ENCODE results near the gene GLYATL3.
A peak's percentile ranks its signal among the peaks of the same experiment; 100 is the strongest.
"Not testable (repeated sequence)": the region's sequence is repeated elsewhere in the genome, so short reads cannot be mapped to it uniquely, and the experiment has no call there.

Gene GLYATL3

DNA sequence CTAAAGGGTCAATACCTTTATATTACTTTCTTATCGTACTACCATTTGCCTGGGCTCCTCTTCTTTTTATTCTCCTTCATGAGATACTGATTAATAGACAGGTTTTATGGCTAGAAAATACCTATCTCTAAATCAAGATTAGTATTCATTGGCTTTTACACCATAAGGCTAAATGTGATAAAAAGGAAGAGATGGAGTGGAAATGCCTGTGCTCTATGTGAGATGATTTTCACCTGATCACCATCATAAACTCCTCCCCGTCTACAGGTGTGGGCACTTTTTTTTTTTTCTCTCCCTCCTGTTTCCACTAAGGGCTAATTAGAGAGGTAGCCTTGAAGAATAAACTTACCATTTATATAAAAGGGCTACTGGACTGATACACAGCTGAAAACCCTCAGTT, at the start of gene GLYATL3:
Gene GLYATL3, plus strand, starts transcription at position 301 of the 400 bp plus-strand sequence. CDS start 12,068 bp downstream, outside the sequence.
- DNase-seq: no peak

DNA sequence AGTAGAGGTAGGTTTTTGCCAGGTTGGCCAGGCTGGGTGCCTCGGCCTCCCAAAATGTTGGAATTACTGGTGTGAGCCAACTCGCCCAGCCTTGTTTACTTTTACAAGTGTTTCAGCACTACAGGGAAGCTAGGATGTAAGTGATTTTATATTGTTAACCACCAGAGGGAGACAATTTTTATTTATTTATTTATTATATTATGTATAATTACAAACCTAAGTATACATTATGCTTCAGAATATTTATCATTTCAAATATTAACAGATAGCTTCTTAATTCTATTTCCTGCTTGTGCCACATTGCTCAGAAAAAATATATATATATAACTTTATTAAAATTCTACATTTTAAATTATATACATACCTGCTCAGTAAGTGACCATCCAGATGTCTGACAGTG, 46.5 kb upstream of the GLYATL3 start:
- no peak for DNase-seq

DNA sequence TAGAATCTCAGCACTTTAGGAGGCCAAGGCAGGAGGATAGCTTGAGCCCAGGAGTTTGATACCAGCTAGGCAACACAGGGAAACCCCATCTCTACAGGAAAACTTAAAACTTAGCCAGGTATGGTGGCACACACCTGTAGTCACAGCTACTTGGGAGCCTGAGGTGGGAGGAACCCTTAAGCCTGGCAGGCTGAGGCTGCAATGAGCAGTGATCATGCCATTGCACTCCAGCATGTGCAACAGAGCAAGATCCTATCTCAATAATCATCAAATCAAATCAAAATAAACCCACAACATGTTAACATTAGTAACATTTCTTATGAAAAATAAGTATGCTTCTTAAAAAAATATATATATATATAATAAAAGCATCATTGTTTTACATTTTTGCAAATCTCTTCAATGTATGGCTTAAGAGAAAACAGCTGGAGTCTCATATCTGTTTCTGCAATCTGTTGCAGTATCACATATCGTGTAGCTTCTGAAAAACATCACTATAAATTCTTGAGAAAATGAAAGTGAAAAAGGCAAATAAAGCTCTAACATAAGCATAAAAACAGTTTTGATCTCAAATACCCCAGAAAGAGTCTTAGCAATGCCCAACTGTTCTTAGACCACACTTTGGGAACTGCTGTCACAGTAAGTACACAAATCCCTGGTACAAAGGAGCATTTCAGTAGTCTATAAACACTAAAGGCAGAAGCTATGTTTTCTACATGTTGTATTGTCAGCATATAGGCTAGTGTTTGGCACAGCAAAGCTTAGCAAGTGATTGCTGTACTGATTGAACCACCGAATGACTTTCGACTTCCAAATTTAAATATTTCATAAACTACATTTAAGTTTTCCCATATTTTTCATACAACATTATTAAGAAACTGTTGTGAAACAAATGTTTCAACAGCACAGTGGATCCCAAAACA, 44.7 kb upstream of the GLYATL3 start:
- DNase-seq: no peak

DNA sequence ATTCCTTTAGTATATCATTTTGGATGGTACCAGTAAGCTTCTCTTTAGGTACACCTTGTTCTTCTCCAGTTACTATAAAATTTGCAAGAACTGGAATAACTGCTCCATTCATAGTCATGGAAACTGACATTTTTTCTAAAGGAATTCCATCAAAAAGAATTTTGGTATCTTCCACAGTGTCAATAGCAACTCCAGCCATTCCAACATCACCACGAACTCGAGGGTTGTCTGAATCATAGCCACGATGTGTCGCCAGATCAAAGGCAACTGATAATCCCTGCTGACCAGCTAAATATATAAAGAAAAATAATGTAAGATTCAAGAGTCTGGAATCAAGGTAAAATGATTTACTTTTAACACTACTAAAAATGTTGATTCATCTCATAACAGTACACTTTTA, 42.0 kb upstream of the GLYATL3 start:
- DNase-seq: no peak

DNA sequence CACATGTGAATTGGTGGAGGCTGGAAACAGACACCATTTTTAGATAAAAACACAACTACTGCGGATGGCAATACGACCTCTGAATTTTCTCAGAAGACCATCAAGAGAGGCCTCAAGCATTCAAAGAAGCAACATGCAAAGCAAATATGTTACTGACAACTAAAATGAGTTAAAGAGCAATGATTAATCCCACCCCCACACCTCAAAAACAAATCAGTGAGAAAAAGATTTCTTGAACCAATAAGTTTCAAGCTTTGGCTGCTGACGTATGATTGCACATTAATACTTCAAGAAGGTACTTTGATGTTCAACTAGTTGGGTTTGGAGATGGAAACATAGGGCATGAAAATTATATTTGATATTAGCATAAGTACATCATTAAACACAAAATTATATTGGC, 37.7 kb upstream of the GLYATL3 start:
- no peak for DNase-seq

DNA sequence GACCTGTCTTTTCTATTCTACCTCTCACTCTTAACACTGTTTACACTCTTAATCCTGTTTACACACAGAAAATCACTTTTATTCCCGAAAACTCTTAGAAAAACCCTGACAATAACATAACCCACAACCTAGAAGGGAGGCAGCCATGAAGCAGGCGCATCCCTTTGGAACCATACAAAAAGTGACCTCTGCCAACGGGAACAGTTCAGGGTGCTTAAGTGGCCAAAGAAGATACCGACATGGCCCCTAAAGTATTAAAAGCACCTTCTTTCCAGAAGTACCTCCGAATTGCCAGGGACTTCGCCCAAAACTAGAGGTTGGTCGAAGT, 37.2 kb upstream of the GLYATL3 start:
- no peak for DNase-seq

DNA sequence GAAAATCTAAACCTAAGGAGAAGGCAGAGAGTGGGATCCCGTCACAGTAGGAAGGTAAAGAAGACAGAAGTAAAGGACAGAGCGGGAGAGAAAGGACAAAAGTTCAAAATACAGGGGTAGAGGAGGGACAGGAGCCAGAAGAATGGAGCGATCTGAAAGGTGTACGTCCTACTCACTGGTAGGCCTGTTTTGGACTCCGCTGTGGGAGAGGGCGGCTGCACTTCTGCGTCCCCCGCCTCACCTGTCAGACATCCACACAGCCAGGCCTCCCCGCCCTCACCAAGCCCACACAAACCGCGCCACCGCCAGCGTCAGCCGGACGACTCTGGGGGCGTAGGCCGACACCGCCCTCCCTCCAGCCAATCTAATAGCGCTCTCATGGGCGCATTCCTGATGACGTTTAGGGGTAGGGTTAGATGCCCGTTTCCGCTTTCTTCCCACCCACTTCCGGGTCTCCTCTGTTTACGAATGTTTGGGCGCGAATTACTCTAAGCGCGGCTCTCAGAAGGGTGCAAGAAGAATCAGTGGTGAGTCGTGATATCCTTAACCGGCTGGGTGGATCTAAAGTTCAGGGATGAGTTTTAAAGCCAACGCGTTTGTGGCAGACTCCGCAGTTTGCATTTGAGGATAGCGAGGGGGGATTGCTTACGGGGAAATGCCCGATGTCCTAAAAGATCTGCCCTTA, 36.7 kb upstream of the GLYATL3 start, which contains the start of the genes CENPQ and MMUT:
Gene CENPQ, plus strand, starts transcription at position 444 of the 685 bp plus-strand sequence. CDS start 6,807 bp downstream, outside the sequence.
Gene MMUT, minus strand, starts transcription at position 327 of the 685 bp plus-strand sequence. CDS start 3,787 bp downstream, outside the sequence.
- DNase-seq: peak; percentile 92

DNA sequence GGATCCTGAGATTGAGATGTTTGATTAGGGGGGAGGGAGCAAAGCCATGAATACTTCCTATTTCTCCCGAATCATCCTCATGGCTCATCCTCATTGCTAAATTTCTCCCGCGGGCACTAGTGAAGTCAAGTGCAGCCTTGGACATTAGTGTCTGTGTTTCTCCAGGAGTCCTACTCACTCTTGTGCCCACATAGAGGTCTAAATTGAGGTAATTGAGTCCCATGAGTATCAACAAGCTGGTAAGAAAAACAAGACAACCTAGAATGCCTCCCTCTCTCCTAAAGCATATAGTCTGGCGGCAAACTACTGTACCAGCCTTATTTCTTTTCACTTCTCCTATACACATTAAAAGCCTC, 36.1 kb upstream of the GLYATL3 start:
- no peak for DNase-seq

DNA sequence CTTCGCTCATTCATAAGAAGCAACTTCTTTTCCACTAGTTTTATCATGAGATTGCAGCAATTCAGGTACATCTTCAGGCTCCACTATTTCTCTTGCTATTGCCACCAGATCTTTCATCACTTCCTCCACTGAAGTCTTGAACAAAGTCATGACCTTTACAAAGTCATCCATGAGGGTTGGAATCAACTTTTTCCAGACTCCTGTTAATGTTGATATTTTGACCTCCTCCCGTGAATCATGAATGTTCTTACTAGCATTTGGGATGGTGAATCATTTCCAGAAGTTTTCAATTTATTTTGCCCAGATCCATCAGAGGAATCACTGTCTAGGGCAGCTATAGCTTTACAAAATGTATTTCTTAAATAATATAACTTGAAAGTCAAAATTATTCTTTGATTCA, 35.0 kb upstream of the GLYATL3 start:
- no peak for DNase-seq

DNA sequence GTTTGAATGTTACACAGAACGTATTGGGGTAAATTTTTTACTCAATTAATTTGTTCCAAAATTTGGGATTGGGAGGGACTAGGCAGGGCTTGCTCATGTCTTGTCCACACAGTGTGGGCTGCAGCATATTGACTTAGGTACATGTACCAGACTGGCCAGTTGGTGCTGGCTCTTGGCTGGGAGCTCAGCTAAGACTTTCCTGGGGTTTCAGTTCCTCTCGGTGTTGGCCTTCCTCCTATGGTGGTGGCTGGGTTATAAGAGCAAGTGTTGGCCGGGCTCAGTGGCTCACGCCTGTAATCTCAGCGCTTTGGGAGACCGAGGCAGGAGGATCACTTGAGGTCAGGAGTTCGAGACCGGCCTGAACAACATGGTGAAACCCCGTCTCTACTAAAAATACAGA, 31.7 kb upstream of the GLYATL3 start:
- no peak for DNase-seq

DNA sequence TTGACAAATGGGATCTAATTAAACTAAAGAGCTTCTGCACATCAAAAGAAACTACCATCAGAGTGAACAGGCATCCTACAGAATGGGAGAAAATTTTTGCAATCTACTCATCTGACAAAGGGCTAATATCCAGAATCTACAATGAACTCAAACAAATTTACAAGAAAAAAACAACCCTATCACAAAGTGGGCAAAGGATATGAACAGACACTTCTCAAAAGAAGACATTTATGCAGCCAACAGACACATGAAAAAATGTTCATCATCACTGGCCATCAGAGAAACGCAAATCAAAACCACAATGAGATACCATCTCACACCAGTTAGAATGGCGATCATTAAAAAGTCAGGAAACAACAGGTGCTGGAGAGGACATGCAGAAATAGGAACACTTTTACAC, 23.2 kb upstream of the GLYATL3 start:
- DNase-seq: not testable (repeated sequence)

DNA sequence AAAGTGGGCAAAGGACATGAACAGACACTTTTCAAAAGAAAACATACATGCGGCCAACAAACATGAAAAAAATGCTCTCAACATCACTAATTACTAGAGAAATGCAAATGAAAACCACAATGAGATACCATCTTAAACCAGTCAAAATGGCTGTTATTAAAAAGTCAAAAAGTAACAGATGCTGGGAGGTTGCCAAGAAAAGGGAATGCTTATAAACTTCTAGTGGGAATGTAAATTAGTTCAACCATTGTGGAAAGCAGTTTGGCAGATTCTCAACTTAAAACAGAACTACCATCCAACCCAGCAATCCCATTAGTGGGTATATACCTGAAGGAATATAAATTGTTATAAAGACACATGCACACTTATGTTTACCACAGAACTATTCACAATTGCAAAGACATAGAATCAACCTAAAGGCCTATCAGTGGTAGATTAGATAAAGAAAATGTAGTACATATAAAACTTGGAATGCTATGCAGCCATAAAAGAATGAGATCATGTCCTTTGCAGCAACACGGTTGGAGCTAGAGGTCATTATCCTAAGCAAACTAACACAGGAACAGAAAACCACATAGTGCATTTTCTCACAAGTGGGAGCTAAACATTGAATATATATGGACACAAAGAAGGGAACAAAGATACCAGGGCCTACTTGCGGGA, 20.3 kb upstream of the GLYATL3 start:
- DNase-seq: no peak

DNA sequence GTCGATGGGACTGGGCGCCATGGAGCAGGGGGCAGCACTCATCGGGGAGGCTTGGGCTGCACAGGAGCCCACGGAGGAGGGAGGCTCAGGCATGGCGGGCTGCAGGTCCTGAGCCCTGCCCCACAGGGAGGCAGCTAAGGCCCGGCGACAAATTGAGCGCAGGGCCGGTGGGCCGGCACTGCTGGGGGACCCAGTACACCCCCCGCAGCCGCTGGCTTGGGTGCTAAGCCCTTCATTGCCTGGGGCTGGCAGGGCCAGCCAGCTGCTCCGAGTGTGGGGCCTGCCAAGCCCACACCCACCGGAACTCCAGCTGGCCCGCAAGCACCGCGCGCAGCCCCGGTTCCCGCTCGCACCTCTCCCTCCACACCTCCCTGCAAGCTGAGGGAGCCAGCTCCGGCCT, 17.9 kb upstream of the GLYATL3 start:
- not testable (repeated sequence) for DNase-seq

DNA sequence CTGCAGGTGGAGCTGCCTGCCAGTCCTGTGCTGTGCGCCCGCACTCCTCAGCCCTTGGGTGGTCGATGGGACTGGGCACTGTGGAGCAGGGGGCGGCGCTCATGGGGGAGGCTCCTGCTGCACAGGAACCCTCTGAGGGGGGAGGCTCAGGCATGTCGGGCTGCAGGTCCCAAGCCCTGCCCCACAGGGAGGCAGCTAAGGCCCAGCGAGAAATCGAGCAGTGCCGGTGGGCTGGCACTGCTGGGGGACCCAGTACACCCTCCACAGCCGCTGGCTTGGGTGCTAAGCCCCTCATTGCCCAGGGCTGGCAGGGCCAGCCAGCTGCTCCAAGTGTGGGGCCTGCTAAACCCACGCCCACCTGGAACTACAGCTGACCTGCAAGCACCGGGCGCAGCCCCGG, 16.3 kb upstream of the GLYATL3 start:
- DNase-seq: not testable (repeated sequence)

DNA sequence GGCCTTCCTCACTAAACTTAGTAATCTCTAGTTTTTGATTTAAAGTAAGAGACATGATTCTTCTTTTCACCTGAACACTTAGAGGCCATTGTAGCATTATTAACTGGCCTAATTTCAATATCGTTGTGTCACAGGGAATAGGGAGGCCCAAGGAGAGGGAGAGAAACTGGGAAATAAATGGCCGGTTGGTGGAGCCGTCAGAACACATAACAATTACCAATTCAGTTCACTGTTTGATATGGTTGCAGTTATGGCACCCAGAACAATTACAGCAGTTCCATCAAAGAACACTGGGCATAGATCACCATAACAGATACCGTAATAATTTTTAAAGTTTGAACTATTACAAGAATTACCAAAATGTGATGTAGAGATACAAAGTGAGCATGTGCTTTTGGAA, 9.1 kb upstream of the GLYATL3 start:
- no peak for DNase-seq

DNA sequence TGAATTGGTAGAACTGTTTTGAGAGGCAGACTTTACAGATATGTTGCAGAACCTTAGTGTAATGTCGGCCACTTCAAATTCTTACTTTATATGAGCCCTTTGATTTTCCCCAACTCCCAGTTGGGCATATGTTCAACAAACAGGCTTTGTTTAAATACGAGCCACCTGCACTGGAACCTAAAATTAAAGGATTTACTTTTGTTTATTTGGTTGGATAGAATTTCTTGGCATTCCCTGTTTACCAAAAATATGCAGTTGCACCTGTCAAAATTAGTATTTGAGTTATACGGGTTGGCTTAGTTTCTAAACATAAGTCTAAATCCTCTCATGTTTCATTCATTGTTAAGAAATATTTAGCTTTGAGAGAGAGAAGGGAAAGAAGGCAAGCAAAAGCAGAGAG, 2.4 kb upstream of the GLYATL3 start:
- DNase-seq: no peak

DNA sequence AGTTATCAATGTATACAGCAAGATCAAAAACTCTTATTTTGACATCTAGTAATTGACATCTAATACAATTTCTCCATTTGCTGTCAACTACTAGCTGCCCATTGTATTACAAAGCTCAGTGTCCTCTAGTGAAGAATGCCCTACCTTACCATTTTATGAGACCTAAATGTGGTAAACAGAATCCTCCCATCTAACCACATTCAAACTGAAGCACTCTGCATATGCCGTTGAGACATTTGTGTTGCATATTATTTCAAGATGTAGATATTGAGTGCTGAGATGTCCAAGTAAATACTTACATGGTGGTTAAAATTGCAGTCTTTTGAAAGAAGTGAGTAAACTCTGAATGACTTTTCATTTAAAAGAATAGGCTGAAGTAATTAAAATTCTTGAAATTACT, 597 bp upstream of the GLYATL3 start:
- no peak for DNase-seq

DNA sequence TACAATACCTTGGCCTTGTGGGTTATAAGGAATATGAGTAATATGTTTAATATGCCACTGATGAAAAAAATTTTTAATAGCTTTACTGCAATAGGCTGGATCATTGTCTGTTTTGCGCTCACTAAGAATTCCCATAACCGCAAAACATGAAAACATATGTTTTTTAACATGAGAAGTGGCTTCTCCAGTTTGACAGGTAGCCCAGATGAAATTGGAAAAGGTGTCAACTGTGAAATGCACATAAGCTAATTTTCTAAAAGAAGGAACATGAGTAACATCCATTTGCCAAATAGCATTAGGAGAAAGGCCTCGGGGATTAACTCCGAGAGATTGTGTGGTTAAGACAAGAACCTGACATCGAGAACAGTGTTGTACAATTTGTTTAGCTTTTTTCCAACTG, 4.9 kb downstream of the GLYATL3 start:
- no peak for DNase-seq

DNA sequence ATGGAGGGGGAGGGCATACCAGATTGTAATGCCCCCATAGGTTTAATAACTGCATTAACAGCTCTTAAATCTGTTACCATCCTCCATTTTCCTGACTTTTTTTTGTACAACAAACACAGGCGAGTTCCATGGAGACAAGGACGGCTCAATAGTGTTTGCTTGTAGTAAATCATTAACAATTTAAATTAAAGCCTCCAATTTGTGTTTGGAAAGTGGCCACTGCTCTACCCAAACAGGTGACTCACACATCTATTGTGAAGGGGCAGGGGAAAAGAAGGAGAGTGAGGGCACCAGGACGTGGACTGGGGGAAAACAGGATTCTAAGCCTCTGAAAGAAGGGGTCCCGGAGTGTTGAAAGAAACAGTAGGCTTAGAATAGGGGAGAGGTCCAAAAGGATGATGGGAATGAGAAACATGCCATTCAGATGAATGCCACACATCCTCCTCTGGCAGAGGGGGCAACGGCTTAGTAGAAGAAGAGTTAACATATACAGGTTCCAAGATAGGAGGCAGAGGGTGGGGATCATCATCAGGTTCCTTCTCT, 6.9 kb downstream of the GLYATL3 start:
- no peak for DNase-seq

DNA sequence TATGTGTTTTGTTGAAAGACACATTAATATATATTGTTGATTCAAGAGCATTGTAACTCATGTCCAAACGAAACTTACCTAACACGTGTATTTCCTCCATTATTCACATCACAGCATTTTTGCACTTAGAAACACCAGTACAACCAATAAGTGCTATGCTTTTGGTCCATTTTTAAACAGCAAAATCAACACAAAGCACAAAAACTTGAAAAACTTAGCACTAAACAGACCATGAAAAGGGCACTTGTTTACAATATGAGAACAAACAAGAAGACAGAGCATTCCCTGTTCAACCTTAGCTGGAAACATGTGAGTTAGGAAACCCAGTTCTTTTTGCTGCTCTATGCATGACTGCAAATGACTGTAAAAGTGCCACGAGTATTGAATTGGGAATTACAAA, 9.6 kb downstream of the GLYATL3 start:
- no peak for DNase-seq

DNA sequence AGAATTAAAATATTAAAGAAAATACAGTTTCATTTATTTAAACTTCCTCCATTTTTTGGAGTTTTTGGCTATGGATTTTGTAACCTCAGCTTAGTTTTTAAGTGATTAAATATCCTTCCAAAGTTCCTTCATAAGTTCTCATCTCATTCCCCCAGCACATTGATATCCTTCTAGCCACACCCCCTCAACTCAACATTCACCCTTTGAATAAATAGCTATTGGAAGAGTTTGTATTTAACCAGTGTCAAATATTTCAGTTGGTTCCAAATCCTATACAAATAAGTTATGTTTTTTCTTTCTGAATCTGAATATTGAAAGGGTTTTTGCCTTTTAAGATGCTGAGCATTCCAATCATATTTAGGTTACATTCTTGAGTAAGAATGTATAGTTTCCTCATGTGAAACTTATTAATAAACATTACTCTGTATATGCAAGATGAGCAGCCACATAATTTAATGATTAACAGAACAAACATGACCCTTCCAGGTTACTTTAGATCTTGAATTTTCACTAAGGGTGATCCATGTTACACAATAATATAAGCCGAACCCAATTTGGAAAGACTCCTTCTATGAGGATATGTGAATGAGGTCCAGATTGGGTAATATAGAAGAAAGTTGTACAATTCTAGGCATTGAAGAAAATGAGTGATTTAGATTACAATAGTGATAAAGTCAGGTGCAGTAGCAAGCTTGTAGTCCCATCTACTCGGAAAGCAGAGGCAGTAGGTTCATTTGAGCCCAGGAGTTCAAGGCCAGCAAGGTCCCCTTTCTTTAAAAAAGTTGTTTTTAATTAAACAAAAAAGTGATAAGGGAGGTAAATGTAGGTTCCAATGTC, 13.6 kb downstream of the GLYATL3 start:
- DNase-seq: no peak

Measured in CD4-positive, alpha-beta T cell treated with Interleukin-4 for 4 hours (primary cell).